Measurements from ENCODE around the gene BTBD6. TPM values are rescaled to one million over a fixed set of nuclear protein-coding genes. Genes with fewer than 3 reads are reported as not detected.
A peak's percentile ranks its signal among the peaks of the same experiment; 100 is the strongest.

BTBD6 gene
- total RNA-seq, 1 experiment from 2014 or later = 9.0 TPM

GRCh38 chr14:105299654-105300541, 51.6 kb downstream of the BTBD6 start:
- no peak for TF ChIP-seq EZH2 (IDR thresholded peaks at IDR 0.05; ENCODE audit: low read depth)
- no peak for TF ChIP-seq CTCF (conservative IDR thresholded peaks at IDR 0.05)
- Histone ChIP-seq H3K27ac (no peak overlapping the region), H3K4me2 (peak overlapping the region; percentile 86), H3K9me2 (ENCODE audit: insufficient read depth) (no peaks in the 10 kb centered on the region), H3K9me3 (ENCODE audit: insufficient read depth, low read depth) (no peaks in the 10 kb centered on the region), H3K4me3 (peak overlapping the region; percentile 82), H3K36me3 (ENCODE audit: low read depth) (no peaks in the 10 kb centered on the region), H3K4me1 (replicated peaks; ENCODE audit: insufficient read depth) (peaks cover 9% of the 10 kb centered on the region), H4K20me1 (ENCODE audit: insufficient read depth) (peaks cover 18% of the 10 kb centered on the region; the same call in 1 of the 2 replicates), H3F3A (ENCODE audit: insufficient read depth, low read depth) (peaks cover 14% of the 10 kb centered on the region; the same call in 1 of the 2 replicates), H3K79me2 (ENCODE audit: low read depth) (peaks cover 54% of the 10 kb centered on the region), H2AFZ (peak overlapping the region; percentile 89), H3K27me3 (ENCODE audit: insufficient read depth, low read depth) (no peaks in the 10 kb centered on the region)
- ChIA-PET CTCF (no interaction called here), POLR2A (ENCODE audit: unreplicated experiment) (no interaction called here)
- TSS peak; percentile 31 for BruUV-seq (replicated peaks)
- intact Hi-C loops (cut with micrococcal nuclease; ENCODE audit: unreplicated experiment) = loop anchor here (5.0 kb wide), 2 partner anchors 182 to 328 kb away; no protein-coding TSS in a partner anchor
- no peak for DNase-seq

Other genes starting within 250 kb of the BTBD6 start
- 24.9 and 27.7 TPM in 2 replicates for gene CDCA4, start 227.4 kb upstream of the BTBD6 start, total RNA-seq (2021)
- gene GPR132, start 183.1 kb upstream of the BTBD6 start, total RNA-seq (2021) = 0.98 TPM in 1 of 2 replicates, not detected in the other
- gene JAG2, start 79.8 kb upstream of the BTBD6 start, total RNA-seq (2021) = 17.8 and 20.5 TPM in 2 replicates
- gene NUDT14, start 67.2 kb upstream of the BTBD6 start, total RNA-seq (2021) = 37.0 and 47.9 TPM in 2 replicates
- 24.8 and 31.2 TPM in 2 replicates for gene BRF1, start 52.5 kb downstream of the BTBD6 start, total RNA-seq (2021)
- 43.3 and 52.2 TPM in 2 replicates for gene PACS2, start 66.2 kb downstream of the BTBD6 start, total RNA-seq (2021)
- gene TEX22, start 150.0 kb downstream of the BTBD6 start, total RNA-seq (2021) = 2.6 and 6.5 TPM in 2 replicates
- gene MTA1, start 171.3 kb downstream of the BTBD6 start, total RNA-seq (2021) = 124 and 147 TPM in 2 replicates
- 42.5 and 50.2 TPM in 2 replicates for gene CRIP2, start 226.3 kb downstream of the BTBD6 start, total RNA-seq (2021)
- 296 and 374 TPM in 2 replicates for gene CRIP1, start 238.4 kb downstream of the BTBD6 start, total RNA-seq (2021)
- 21.2 and 31.9 TPM in 2 replicates for gene TEDC1, start 242.7 kb downstream of the BTBD6 start, total RNA-seq (2021)